SK-N-MC (cell line): Measurements from ENCODE around the gene DLGAP1.

Experiments
- EZH2 ChIP-seq: fragments of 200-600 bp; sonication (generic); IDR thresholded peaks from one replicate; pipeline ENCODE4 v1.6.1; 2017; ENCODE audit warnings: antibody characterized with exemption
- POLR2AphosphoS5 ChIP-seq: IDR thresholded peaks from 2 replicates; pipeline ENCODE4 v1.6.1; 2012; ENCODE audit warnings: mild to moderate bottlenecking, low read depth, low read length, borderline replicate concordance

GRCh38 chr18:3979024-3979423, 476.1 kb downstream of the DLGAP1 start:
- TF ChIP-seq POLR2AphosphoS5, result no peak
- no peak for TF ChIP-seq EZH2
